Sigmoid colon (tissue), 7 donors: ENCODE results near the gene CCP110. TPM values are rescaled to one million over a fixed set of nuclear protein-coding genes. Genes with fewer than 3 reads are reported as not detected.

Experiments used
- DNase-seq: peaks from one replicate; pipeline ENCODE4 v3.0.0-alpha.2; 2019
- H3K27ac ChIP-seq, 4 donors: fragments of 200-600 bp; sonication (generic); one replicate each; pipeline ENCODE4 v1.5.1; 2016 to 2019; ENCODE audit warnings: mild to moderate bottlenecking in 1 of 4
- H3K27me3 ChIP-seq, 3 donors: fragments of 200-600 bp; sonication (generic); one replicate each; pipeline ENCODE4 v1.5.1; 2019; ENCODE audit warnings: mild to moderate bottlenecking in 1 of 3
- H3K36me3 ChIP-seq, 4 donors: fragments of 200-600 bp; sonication (generic); one replicate each; pipeline ENCODE4 v1.5.1; 2016 to 2019
- H3K4me1 ChIP-seq, 4 donors: fragments of 200-600 bp; sonication (generic); one replicate each; pipeline ENCODE4 v1.5.1; 2017 to 2019
- H3K4me3 ChIP-seq, 4 donors: fragments of 200-600 bp; sonication (generic); one replicate each; pipeline ENCODE4 v1.5.1; 2017 to 2019; ENCODE audit warnings: mild to moderate bottlenecking in 2 of 4, moderate library complexity in 1 of 4
- H3K9me3 ChIP-seq, 4 donors: fragments of 200-600 bp in 3 of 4; sonication (generic) in 3 of 4; one replicate each; pipeline versions ENCODE4 v1.5.1 to v1.6.1; 2013 to 2019
- CTCF ChIP-seq, 4 experiments: fragments of 450-650 bp in 3 of 4; fragments of 200-600 bp in 1 of 4; IDR thresholded peaks; one replicate each; pipeline ENCODE4 v1.5.1; 2016 to 2019; ENCODE audit warnings: antibody characterized with exemption in 4 of 4, mild to moderate bottlenecking in 3 of 4, moderate library complexity in 2 of 4
- EP300 ChIP-seq, 4 donors: sonication (generic); formaldehyde crosslinking; IDR thresholded peaks; one replicate each; pipeline ENCODE4 v1.6.1; 2017; ENCODE audit warnings: antibody characterized with exemption in 4 of 4
- POLR2A ChIP-seq, 2 donors: fragments of 450-650 bp; IDR thresholded peaks; one replicate each; pipeline ENCODE4 v1.6.1; 2016; ENCODE audit warnings: antibody characterized with exemption in 2 of 2, mild to moderate bottlenecking in 2 of 2, moderate library complexity in 2 of 2
- POLR2AphosphoS5 ChIP-seq, 4 donors: sonication (generic); formaldehyde crosslinking; IDR thresholded peaks; one replicate each; pipeline ENCODE4 v1.6.1; 2017; ENCODE audit warnings: antibody characterized with exemption in 4 of 4
- WGBS, 2 donors: extraction: QIAGEN DNeasy Blood & Tissue Kit; methylation state at CpG; one replicate each; pipeline ENCODE4 v1.1.7; 2013; 5-methylcytosine and 5-hydroxymethylcytosine counted together
- intact Hi-C: fragments of 100-400 bp; cut with DNase I; formaldehyde crosslinking; loops from one replicate; pipeline ENCODE4 v1.15.1; 2023
- polyA plus RNA-seq, 3 donors: library from polyadenylated mRNA; stranded (reverse); fragments of 200-250 nt; gene quantifications; one replicate each; pipeline ENCODE4 v1.2.3, GENCODE V29; 2013
- total RNA-seq, 4 donors: library from RNA; depleted of rRNA; stranded (reverse); fragments of >200 nt; gene quantifications; one replicate each; pipeline ENCODE4 v1.1.0, GENCODE V29; 2016
- donor health status: healthy with polysubstance abuse.
- donor health status: Bipolar disorder and iron deficiency.
- donor health status: healthy.

The CCP110 gene
- total and polyA plus RNA-seq, 7 donors, result 2.4 to 20.7 (median 13.3) TPM

GRCh38 chr16:19505600-19506303 is 18.0 kb upstream of the CCP110 start:
- Histone ChIP-seq H3K9me3 (no peaks in the 10 kb centered on the region), H3K4me3 (no peak overlapping the region), H3K27ac (no peak overlapping the region), H3K27me3 (no peaks in the 10 kb centered on the region), H3K36me3 (peaks cover 30 to 98% (median 37%) of the 10 kb centered on the region in 4 donors), H3K4me1 (no peaks in the 10 kb centered on the region)
- 73 to 84% methylated on average over 5 of the region's 5 CpGs for WGBS, 2 donors
- intact Hi-C loops, result no loop called here
- DNase-seq, result no peak
- TF ChIP-seq POLR2A (IDR thresholded peaks at IDR 0.05) (no peak), CTCF (IDR thresholded peaks at IDR 0.05) (no peak), EP300 (IDR thresholded peaks at IDR 0.05) (no peak), POLR2AphosphoS5 (IDR thresholded peaks at IDR 0.05) (no peak)

GRCh38 chr16:19506965-19507364 is 16.8 kb upstream of the CCP110 start:
- Histone ChIP-seq H3K9me3 (no peaks in the 10 kb centered on the region), H3K4me1 (no peaks in the 10 kb centered on the region), H3K27ac (no peak overlapping the region), H3K27me3 (no peaks in the 10 kb centered on the region), H3K36me3 (peaks cover 30 to 94% (median 34%) of the 10 kb centered on the region in 4 donors), H3K4me3 (no peak overlapping the region)
- DNase-seq, result no peak
- WGBS, 2 donors, result 84 to 96% methylated on average over 4 of the region's 4 CpGs
- TF ChIP-seq EP300 (IDR thresholded peaks at IDR 0.05) (no peak), POLR2AphosphoS5 (IDR thresholded peaks at IDR 0.05) (no peak), POLR2A (IDR thresholded peaks at IDR 0.05) (no peak), CTCF (IDR thresholded peaks at IDR 0.05) (no peak)
- intact Hi-C loops, result no loop called here

- H3K27ac ChIP-seq, result no peak overlapping the region
Observed at GRCh38 chr16:19507867-19508266, 15.9 kb upstream of the CCP110 start.

GRCh38 chr16:19512297-19512696 is 11.4 kb upstream of the CCP110 start:
- Histone ChIP-seq H3K9me3 (no peaks in the 10 kb centered on the region), H3K27me3 (no peaks in the 10 kb centered on the region), H3K36me3 (peaks cover 0 to 78% (median 6%) of the 10 kb centered on the region in 4 donors), H3K4me3 (no peak overlapping the region), H3K27ac (no peak overlapping the region), H3K4me1 (no peaks in the 10 kb centered on the region)
- TF ChIP-seq POLR2AphosphoS5 (IDR thresholded peaks at IDR 0.05) (no peak), POLR2A (IDR thresholded peaks at IDR 0.05) (no peak), CTCF (IDR thresholded peaks at IDR 0.05) (no peak), EP300 (IDR thresholded peaks at IDR 0.05) (no peak)
- DNase-seq, result no peak
- intact Hi-C loops, result no loop called here

More at GRCh38 chr16:19507867-19508266, 15.9 kb upstream of the CCP110 start:
- H3K36me3 ChIP-seq, result peaks cover 26 to 92% (median 32%) of the 10 kb centered on the region in 4 donors
- no peak for DNase-seq
- TF ChIP-seq POLR2AphosphoS5 (IDR thresholded peaks at IDR 0.05), result no peak
- WGBS, 2 donors, result 78 to 91% methylated on average over 2 of the region's 2 CpGs
- H3K9me3 ChIP-seq, result no peaks in the 10 kb centered on the region
- H3K4me1 ChIP-seq, result no peaks in the 10 kb centered on the region
- H3K4me3 ChIP-seq, result no peak overlapping the region
- H3K27me3 ChIP-seq, result no peaks in the 10 kb centered on the region
- intact Hi-C loops, result no loop called here

GRCh38 chr16:19513377-19514053 is 10.2 kb upstream of the CCP110 start:
- intact Hi-C loops, result no loop called here
- H3K36me3 ChIP-seq, result peaks cover 0 to 67% (median 5%) of the 10 kb centered on the region in 4 donors
- H3K4me3 ChIP-seq, result no peak overlapping the region
- WGBS, 2 donors, result 18 to 44% methylated on average over 4 of the region's 4 CpGs
- TF ChIP-seq POLR2A (IDR thresholded peaks at IDR 0.05), result no peak
- TF ChIP-seq EP300 (IDR thresholded peaks at IDR 0.05), result no peak
- no peaks in the 10 kb centered on the region for H3K9me3 ChIP-seq
- peaks cover 0 to 5% (median 2%) of the 10 kb centered on the region in 4 donors for H3K4me1 ChIP-seq
- no peak overlapping the region for H3K27ac ChIP-seq
- H3K27me3 ChIP-seq, result no peaks in the 10 kb centered on the region
- no peak for DNase-seq
